OCI-M2 (cell line): ENCODE measurements around the gene MEGF8.

Experiments
- DNase-seq: peaks from one replicate; lab custom pipeline; 2025; ENCODE audit not compliant: unreplicated experiment; lab: John Stamatoyannopoulos, UW

MEGF8 gene, protein sequence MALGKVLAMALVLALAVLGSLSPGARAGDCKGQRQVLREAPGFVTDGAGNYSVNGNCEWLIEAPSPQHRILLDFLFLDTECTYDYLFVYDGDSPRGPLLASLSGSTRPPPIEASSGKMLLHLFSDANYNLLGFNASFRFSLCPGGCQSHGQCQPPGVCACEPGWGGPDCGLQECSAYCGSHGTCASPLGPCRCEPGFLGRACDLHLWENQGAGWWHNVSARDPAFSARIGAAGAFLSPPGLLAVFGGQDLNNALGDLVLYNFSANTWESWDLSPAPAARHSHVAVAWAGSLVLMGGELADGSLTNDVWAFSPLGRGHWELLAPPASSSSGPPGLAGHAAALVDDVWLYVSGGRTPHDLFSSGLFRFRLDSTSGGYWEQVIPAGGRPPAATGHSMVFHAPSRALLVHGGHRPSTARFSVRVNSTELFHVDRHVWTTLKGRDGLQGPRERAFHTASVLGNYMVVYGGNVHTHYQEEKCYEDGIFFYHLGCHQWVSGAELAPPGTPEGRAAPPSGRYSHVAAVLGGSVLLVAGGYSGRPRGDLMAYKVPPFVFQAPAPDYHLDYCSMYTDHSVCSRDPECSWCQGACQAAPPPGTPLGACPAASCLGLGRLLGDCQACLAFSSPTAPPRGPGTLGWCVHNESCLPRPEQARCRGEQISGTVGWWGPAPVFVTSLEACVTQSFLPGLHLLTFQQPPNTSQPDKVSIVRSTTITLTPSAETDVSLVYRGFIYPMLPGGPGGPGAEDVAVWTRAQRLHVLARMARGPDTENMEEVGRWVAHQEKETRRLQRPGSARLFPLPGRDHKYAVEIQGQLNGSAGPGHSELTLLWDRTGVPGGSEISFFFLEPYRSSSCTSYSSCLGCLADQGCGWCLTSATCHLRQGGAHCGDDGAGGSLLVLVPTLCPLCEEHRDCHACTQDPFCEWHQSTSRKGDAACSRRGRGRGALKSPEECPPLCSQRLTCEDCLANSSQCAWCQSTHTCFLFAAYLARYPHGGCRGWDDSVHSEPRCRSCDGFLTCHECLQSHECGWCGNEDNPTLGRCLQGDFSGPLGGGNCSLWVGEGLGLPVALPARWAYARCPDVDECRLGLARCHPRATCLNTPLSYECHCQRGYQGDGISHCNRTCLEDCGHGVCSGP (N-terminal part only)

DNA sequence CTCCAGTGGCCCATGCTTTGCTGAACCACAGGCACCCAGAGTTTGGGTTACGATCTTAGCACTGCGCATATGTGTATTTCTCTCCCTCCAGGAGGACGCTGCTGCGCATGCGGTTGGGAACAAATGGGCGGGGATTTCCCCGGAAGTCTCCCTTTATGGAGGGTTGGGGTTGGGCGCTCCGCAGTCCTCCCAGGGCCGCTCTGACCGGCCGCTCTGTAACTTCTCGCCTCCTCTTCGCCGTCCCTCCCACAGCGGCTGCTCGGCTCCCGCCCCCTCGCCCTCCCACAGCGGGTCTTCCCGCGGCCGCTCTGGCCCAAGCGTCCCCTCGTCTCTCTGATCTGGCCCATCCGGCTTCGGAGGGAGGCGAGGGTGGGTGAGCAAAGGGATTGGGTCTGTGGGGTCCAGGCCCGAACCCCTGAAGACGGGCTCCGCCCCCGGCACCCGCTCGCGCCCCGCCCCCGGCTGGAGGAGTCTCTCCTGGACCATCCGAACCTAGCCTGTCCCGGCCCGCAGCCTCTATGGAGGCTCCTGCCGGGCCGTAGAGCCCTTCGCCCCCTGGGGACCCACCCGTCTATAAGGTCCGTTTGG lies at the start of gene MEGF8:
Gene MEGF8, plus strand, starts transcription at position 328 of the 588 bp plus-strand sequence. CDS start 609 bp downstream, outside the sequence.
- DNase-seq = peak; percentile 96

DNA sequence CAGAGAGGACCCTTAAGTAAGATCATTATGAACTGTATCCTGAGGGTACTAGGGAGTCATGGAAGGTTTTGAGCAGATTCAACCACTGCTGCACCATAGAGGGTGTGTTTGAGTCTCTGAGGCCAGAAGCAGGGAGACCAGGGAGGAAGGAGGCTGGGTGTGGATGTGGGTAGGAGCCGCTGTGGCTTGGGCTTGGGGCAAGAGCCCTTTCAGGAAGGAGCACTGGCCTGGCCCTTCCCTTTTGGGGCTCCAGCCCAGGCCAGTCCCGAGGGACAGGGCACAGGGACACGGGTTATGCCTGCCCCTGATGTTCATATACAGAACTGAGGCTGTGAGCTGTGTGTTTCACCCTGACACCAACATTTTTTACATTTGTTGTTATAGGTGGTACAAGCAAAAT lies 49.2 kb upstream of the MEGF8 start:
- no peak for DNase-seq

DNA sequence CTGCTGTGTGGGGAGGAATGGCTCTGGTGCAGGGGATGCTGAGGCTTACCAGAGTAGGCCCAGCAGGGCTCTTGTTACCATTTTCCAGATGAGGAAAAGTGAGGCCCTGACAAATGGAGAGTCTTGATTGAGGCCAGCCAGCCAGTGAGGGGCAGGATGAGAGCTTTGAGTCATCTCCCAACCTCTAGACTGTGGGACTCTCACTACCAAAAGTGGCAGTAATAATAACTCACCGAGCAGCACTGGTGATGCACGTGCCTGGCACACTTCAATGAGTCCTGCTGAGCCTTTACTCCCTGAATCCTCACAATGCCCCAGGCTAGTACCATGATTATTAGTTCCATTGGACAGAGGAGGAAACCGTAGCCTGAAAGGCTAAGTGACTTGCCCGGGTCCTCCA lies 48.6 kb upstream of the MEGF8 start:
- no peak for DNase-seq

DNA sequence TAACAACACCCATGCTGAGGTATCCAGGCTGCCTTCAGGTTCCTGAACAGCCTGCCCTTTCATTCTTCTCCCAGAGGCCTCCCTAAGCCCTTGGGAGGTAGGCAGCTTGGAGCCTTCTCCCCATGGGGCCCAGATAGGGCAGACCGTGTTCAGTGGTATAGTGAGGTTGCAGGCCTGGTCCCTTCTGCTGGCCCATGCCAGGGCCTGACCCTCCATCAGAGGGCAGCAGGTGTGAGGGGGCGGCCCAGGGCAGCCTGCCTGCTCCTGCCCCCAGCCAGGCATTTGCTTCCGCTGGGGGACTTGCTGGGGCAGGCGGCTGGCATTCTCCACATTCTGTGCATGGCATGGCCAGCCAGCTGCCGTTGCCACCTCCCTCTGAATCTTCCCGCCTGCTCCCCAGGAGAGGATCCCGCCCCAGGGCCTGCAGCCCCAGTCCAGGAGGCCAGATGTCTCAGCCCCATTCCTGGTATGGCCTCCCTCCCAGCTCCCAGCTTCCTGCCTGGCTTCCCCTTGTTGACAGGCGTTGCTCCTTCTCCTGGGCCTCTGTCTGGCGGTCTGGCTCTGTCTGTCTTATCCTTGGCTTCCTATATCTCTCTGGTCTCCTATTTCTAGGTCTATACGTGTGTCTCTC lies 47.5 kb upstream of the MEGF8 start:
- DNase-seq = no peak

DNA sequence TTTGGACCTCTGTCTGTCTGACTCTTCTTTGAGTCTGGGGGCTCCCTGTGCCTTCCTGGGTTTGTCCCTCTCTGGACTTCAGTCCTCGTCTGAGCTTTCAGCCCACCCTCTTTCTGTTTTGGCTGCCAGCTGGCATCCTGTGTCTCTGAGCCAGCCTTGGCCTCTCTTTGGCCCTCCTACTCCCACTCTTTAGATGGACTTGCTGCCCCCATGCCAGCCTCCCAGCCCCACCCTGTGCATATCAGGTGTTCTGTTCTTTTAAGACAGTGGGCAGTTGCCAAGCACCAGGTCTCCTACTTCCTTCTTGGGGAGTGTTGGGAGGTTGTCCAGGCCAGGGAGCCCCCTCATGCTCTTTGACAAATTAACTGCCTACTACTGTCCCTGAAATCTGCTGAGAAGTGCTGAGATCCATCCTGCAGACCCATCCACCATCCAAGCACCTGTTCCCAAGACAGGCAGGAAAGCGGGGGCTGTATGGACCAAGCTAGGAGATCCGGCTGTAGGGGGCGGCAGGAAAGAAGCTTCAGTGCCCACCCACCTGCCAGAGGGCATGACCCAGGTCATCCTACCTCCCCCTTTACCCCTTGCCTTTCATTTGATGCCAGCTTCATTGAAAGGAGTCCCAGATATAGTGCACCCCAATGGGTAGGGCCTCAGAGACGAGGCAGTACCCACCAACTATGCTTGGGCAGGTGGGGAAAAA lies 46.8 kb upstream of the MEGF8 start:
- DNase-seq = no peak

DNA sequence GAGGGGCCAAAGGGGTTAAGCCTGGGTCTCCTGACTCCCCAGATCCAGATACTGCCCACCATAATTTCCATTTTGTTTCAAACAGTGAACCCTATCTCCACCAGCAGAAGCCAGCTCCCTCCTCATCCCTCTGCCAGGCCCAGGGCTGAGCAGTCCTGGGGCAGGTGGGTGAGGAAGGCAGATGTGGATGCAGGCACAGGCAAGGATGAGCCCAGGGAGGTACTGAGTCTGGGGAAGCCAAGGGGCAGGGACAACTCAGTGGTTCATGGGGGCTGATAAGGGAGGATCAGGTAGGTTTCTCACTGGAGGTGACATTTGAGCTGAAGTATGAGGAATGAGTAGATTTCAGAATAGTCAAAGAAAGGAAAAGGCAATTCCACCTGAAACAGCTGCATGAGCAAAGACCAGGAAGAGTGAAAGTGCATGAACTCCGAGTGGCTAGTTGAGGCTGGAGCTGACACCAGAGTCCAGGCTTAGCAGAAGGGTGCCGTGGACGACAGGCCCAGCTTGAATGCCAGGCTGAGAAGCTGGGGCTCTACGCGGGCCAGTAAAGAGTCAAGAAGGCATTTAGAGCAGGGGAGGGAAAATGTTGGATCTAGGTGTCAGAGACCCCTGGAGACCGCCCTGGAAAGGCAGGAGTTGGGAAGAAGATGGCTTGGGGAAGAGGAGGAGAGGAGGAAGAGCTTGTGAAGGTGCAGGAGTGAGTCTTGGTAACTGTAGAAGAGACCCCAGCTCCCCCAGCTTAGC lies 46.1 kb upstream of the MEGF8 start:
- DNase-seq = no peak

DNA sequence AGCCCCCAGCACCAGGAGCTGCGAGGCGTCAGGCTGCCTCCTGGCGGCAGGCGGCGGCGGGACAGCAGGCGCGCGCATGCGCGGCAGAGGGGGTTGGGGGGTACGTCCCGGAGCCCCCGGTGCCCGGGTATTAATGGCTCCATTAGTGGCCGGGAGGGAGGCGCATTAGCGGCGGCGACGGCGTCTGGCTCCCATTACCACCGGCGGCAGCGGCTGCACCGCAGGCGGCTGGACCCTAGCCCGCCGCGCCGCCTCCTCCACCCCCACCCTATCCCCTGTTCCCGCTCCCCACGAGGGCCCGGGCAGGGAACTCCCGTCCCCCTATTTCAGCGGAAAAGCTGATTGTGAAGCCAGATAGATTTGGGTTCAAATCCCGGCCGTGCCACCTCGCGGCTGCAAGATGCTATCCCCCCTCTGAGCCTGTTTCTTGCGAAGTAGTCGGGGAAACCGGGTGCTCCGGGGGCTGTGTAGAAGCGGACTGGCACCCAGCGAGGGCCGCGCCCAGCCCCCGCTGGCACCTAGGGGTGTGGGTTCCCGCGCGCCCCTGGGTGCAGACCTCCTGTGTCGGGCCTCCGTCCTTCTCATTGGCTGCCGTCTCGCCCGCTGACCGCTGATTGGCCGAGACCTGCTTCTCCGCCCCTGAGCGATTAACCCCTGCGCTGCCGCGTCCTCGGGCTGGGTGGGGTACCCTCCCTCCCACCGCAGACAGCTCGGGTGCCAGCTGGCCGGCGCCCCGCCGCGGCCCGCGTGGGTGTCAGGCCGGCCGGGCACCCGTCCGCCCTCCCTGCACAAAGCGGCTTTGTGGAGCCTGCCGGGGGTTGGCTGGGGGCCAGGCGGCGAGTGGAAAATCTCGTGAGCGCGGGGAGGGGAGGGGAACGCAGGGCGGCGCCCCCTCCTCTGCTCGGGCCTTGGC lies 45.3 kb upstream of the MEGF8 start:
- peak; percentile 56 for DNase-seq

DNA sequence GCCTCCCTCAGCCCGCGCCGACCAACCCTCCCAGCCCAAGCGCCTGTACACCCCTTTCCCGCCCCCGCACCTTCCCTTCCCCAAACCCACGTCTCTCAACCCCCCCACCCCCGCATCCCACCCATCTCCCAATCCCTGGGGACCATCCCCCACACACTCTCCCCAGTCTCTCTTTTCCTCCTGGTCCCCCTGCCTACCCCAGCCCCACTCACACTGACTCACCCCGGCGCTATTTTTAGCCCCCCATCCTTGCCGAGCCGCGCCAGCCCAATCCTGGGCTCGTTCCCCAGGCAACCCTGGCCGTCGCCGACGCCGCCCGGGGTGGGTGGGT lies 44.7 kb upstream of the MEGF8 start:
- DNase-seq = no peak

DNA sequence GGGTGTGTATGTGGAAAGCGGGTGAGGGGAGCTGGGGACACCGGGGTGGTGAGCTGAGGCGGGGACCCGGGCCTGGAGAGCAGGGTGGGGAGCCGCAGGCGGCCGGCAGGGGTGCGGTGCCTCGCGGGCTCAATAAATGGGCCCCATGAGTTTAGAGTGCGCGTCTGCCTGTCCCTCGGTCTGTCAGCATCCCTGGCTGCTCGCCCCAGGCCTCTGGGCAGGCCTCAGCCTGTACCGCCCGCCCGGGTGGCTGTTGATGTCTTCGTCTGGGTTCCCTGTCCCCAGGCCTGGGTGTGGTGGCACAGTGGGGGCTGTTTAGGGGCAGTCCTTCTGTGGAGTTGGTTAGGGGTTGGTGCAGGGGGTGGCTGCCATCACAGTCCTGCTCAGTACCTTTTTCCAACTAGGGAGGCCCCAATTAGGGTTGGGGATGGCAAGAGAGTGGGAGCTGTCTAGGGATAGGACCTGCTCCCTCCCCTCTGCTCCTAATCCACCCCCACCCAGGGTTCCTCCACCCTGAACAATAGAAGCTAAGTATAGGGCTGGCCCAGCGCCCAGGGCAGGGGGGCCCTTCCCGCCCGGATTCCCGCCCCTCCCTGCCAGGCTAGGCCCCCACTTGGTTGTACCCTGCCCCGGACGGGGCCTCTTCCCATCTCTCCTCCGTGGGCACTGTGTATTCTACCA lies 44.1 kb upstream of the MEGF8 start:
- no peak for DNase-seq

DNA sequence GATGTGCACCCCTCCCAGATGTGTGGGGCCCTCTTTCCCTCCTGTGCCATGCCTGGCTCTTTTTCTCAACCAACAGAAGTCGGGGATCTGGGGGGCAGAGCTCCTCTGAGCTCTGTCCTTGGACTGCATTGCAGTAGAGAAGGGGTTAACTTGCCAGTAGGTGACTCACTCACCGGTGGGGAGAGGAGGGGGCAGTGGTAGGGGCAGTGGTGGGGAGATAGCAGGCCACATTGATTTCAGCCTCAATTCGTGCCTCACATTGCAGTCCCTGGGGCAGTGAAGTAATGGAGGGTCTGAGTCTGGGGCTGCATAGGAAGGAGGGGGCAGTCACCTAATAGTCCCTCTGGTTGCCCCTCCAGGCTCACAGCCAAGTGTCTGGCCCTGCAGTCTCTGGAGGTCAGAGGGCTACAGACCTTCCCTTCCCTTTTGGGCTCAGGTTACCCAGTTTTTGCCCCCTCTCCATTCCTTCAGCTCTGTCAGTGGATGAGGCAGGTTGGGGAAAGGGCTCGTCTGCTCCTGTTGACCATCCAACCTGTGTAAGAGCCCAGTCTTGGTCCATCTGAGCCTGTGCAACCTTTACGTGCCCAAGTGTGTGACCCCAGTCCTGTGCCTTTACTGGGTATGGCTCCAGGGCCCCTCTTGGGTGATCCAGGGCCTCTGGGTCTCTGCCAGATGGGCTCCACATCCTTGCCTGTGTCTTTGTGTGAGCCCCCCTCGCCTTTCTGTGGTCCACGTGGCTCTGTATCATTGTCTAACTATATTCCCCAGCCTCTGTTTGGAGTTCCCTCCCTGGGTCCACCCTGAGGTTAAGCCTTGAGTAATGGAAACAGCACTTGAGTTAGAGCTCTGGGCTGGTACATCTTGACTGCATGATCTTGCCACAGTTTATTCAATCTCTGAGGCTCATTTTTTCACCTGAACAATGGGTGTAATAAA lies 43.3 kb upstream of the MEGF8 start:
- DNase-seq = no peak

DNA sequence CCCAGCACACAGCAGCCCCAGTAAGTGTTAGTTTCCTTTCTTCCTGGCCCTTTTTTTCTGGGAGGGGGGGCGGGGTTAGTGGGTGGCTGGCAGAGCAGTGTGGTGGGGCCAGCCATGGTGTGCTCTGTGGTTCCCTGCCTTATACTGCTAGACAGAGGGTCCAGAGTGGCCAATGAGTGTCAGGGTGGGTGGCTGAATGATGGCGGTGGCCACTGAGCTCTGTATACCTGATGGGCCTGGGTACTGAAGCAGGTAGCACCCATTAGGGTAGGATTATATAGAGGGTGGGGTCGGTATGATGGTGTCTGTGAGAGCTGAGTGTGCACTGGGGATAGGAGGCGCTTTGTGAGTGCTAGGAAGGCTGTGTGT lies 42.6 kb upstream of the MEGF8 start:
- DNase-seq = no peak

DNA sequence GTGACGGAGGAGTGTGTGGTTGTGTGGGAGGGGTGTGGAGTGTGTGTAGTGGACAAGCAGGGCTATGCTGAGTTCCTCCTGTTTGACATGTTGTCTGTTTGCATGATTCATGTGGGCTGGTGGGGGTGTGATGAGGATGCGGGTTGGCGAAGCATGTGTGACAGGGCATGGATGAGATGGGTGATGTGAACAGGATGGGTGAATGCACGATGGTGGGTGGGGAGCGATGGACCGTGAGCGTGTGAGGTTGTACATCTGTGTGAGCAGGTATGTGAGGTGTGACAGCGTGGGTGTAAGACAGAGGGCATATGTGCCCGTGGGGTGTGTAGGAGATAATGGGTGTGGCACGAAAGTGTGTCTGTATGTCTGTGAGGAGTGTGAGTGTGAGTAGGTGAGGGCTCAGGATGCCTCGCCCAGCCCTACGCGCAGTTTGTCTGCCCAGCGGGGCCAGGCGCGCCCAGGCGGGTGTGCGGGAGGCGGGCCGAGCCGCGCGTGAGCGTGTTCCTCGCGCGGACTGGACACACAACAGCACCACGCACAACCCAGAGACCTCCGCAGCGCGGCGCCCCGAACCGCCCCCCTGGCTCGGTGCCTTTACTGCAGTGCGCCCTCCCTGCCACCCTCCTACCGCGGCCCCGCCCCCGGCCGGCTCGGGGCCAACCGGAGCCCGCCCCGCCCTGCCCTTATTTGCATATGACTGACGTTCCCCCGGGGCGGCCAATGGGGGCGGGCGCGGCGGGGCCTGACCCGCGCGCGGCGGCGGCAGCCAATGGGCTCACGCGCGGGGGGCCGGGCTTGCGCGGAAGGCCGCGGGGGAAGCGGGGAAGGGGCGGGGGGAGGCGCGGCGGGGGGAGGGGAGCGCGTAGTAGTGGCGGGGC lies 42.0 kb upstream of the MEGF8 start:
- no peak for DNase-seq

DNA sequence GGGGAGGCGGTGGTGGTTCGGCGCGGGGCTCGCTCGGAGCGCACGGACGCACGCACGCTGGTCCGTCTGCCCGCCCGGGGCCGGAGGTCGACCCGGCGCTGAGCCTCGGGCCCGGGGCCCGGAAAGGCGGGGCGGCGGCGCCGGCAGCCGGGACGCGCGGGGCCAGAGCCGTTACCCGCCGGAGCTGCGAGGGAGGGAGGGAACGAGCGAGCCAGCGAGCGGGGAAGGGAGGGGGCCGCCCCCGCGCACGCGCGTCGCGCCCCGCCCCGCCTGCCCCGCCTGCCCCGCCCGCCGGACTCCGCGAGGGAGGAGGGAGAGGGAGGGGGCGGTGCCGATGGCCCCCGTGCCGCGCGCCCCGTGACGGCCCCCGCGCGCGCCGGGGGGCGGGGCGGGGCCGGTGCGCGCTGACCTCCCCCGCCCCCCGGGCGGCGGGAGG lies 41.4 kb upstream of the MEGF8 start:
- DNase-seq = no peak

DNA sequence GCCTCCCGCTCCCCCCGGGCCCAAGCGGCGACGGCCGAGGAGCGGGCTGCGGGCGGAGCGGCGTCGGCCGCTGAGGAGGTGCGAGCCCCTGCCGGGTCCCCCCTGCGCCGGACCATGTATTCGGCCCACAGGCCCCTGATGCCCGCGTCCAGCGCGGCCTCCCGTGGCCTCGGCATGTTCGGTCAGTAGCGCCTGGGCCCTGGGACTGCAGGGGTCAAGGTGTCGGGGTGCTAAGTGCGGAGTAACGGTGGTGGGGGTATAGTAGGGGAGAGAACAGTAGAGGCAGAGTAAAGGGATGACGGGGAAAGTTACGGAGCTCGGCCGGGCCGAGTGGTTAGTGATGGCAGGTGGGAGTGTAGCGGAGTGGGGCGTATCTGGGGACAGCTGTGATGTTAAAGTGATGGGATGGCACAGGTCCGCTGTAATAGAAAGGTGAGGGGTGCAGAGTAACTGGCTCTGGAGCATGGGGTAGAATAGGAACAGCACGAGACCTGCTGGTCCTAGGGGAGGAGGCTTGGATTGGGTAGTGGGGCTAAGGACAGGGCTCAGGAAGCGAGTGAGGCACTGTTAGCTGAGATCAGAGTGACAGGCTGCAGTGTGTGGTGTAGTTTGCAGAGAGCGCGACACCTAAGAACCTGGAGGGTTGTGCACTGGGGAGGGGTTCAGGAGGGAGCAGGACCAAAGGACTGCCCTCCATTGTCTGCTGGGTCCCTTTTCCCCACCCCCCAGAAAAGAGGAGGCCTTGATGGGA lies 40.7 kb upstream of the MEGF8 start:
- DNase-seq = no peak

DNA sequence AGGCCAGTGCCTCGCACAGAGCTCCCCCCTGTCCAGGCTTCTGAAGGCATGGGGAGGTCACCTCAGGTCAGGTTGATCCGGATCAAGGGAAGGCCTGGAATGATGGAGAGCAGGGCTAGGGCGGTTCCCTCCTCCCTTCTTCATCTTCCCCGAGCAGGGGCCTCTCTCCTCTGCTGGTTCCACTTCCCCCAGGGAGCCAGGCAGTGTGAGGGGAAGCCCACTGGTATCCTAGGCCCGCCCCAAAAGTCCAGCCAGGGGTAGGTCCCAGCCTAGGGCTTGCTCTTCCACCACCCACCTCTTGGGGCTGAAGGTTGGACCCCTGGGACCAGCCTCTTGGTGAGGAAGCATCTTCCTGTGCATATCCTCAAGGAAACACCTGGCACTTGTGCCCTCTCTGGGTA lies 39.9 kb upstream of the MEGF8 start:
- DNase-seq = no peak
